B cell (primary cell): ENCODE measurements around the gene GABRD.

ENCODE experiments used
- CTCF ChIP-seq: fragments of 200-600 bp; IDR thresholded peaks from one replicate; pipeline ENCODE4 v1.8.0; 2022; ENCODE audit warnings: antibody characterized with exemption, mild to moderate bottlenecking
- EZH2 ChIP-seq: IDR thresholded peaks from 2 replicates; pipeline ENCODE4 v1.6.1; 2012; ENCODE audit warnings: borderline replicate concordance, low read depth, mild to moderate bottlenecking, moderate library complexity, low read length; ENCODE audit not compliant: insufficient read depth, poor library complexity, severe bottlenecking

GRCh38 chr1:2019571-2020309 is 595 bp downstream of the GABRD start:
- TF ChIP-seq EZH2, result no peak
- no peak for TF ChIP-seq CTCF
